Right renal pelvis (tissue), 4 donors: Measurements from ENCODE around the gene MORN5. TPM values are rescaled to one million over a fixed set of nuclear protein-coding genes. Genes with fewer than 3 reads are reported as not detected.

Experiments used
- DNase-seq, 4 donors: peaks; one replicate each; pipeline ENCODE4 v3.0.0-alpha.2; 2013; ENCODE audit warnings: low read depth in 4 of 4, low spot score in 3 of 4, missing footprints in 1 of 4
- polyA plus RNA-seq, 4 donors: library from polyadenylated mRNA; unstranded; fragments of 120-200 nt; gene quantifications; one replicate each; pipeline ENCODE4 v1.2.1, GENCODE V29; 2013; ENCODE audit not compliant: insufficient read length in 4 of 4

MORN5 gene
- polyA plus RNA-seq, 4 donors, result 2.2 to 3.0 (median 2.6) TPM

DNA sequence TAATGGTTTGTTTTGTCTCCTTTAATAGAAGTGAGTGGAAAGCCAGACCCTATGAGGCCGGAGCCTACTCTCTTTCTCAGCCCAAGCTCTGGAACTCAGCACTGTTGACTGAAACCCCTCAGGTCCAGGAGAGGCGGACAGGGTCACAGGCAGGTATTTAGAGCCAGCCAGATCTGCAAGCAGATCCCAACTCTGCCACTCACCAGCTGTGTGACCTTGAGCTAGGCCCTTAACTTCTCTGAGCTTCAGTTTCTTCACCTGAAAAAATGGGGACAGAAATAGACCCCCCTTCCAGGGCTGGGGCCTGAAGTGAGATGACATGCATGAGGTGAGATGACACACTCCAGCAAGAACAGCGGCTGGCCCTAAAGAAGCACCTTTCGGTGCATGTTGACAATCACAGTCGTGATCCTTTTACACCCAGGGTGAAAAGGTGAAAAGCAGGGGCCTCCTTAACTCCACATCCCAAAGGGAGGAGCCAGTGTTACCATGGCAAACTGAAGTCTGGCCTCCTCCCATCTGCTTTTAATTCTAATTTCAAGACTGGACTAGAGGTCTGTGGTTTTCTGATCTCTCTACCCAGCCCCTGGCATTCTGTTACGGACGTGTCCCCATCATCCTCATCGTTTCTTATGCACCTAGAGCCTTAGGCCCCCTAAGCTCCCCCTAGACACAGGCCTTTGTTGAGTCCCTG lies 27.2 kb downstream of the MORN5 start:
- no peak for DNase-seq

- DNase-seq, result no peak
These were observed 28.7 kb downstream of the MORN5 start for GRCh38 chr9:122188369-122188768.

- no peak for DNase-seq
These were observed 31.1 kb downstream of the MORN5 start for GRCh38 chr9:122190597-122191381.

DNA sequence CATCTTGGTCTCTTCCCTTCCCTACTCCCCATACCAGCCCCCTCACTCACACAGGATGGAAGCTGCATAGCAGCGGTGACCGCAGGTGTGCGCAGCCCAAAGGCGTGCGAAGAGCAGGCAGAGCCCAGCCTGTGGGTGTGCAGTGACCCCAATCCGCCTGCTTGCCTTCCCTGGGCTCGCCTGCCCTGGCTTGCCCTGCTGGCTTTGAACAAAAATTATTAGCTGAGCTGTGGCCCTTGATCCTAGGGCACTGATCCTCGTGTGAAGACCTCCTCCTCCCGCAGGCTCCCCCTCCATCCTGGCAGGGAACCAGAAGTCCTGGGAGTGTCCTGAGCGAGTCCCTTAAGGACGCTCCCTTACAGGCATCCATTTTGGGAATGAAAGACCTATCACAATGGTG lies 31.9 kb downstream of the MORN5 start:
- DNase-seq, result no peak

DNA sequence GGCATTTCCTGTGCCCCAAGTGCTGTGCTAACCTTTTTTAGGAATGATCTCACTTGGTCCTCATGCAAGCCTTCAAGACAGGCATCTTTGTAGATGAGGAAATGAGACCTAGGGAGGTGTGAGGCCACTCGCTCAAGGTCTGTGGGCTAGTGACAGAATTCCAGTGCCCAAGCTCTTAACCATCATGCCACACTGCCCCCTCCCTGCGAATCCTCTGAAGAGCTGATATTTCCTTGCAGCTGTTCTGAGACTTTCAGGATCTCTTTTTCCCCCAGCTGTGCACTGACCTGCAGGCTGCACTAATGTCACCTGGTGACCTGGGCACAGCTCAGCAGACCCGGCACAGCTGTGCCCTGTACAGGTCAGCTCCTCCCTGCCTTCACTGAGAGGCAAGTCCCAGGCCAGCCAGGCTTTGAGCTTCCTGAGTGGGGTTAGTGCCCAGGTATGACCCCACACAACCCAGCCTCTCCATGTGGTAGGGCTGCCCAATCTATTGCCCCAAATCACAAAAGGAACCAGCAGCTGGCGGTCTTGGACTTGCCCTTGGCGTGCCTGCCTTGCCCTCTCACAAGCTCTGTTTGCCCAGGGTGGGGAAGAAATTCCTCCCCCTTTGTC lies 32.7 kb downstream of the MORN5 start:
- no peak for DNase-seq

- DNase-seq, result no peak
These were observed 33.3 kb downstream of the MORN5 start for GRCh38 chr9:122192914-122193525.

- DNase-seq, result no peak
These were observed 33.9 kb downstream of the MORN5 start for GRCh38 chr9:122193651-122194050.

- no peak for DNase-seq
These were observed 36.2 kb downstream of the MORN5 start for GRCh38 chr9:122195875-122196274.

DNA sequence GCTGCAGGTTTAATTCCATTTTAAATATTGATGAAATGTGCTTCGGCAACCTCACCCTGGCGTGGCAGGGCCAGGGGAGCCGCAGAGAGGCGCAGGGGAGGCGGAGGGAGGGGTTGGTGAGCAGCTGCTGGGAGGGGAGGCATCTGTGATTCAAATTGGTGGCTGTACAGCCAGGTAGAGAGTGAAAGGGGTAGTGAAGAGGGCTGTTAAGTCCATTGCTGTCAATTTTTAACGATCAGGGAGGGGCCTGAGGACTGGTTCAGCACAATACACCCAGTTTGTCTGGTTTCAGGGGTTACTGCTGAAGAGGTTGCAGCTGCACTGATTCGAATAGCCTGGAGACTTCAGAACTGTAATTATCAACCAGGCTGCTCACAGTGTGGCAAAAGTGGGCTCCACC lies 37.7 kb downstream of the MORN5 start:
- no peak for DNase-seq

GRCh38 chr9:122197882-122198281 lies 38.2 kb downstream of the MORN5 start:
- no peak for DNase-seq

GRCh38 chr9:122200960-122201595 lies 41.4 kb downstream of the MORN5 start:
- no peak for DNase-seq

DNA sequence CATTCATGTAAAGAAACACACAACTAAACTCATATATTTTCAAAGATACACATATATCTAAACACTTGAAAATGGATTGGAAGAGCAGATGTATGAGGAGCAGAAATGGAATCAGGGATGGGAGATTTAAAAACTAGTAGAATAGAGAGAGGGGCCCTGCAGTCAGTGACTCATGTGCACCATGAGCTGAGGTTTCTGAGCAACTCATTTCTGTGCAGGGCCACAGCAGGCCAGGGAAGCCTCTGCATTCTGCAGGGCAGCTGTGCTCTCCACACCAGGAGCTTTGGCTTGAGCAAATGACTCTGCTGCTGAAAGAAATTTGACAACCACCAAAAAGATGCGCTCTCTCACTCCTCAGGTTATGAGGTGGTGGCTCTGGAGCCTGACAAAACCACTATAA lies 41.9 kb downstream of the MORN5 start:
- DNase-seq, result no peak

DNA sequence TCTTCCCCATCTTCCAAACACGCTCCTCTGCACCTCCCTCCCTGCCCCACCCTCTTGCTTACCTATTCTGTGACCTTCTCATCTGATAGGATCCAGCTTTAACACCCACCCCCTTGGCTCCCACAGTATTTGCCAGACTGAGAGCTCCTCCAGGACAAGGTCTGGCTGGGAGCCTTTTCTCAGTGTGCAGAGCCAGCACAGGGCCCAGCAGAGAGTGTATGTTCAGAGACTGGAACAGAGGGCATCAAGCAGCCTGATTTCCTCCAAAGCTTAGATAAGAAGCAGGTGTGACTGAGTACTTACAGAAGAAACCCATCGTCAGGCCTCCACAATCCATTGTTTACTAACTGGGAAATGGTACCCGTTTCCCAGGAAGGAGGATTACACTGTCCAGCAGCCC lies 42.4 kb downstream of the MORN5 start:
- no peak for DNase-seq

DNA sequence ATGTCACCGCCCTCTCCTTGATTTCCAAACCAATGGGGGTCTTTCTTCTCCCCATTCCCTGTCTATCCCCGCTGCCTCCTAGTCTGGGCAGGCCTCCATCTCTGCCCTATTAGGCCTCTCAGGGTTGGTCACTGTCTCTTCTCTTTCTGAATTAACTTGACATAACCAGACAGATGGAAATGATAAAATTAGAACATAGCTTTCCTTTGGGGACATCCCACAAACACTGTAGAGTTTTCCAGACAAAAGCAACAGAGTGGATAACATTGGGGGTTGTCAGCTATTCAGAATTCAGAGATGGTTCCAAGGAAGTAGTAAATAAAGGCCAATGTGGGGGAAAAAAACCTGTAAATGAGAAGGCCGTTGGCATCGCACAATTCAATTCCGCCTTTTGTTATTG lies 44.3 kb downstream of the MORN5 start:
- no peak for DNase-seq

GRCh38 chr9:122204491-122204890 lies 44.8 kb downstream of the MORN5 start:
- DNase-seq, result no peak

DNA sequence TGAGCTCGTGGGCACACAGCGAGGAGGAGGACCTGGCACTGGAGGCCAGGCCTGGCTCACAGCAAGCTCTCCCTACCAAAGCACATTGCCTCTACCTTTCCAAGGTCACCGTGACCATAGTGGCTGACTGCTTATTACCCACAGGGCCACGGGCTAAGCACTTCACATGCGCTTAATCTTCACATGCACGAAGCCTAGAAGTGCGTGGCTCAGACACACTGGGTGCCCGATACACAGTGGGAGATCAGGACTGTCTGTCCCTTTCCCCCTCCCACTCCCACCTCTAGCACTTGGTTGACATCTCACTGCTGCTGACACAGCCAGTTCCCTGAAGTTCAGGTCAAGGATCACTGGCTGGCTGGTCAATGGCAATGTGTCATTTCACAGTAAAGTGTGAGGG lies 45.5 kb downstream of the MORN5 start:
- no peak for DNase-seq

DNA sequence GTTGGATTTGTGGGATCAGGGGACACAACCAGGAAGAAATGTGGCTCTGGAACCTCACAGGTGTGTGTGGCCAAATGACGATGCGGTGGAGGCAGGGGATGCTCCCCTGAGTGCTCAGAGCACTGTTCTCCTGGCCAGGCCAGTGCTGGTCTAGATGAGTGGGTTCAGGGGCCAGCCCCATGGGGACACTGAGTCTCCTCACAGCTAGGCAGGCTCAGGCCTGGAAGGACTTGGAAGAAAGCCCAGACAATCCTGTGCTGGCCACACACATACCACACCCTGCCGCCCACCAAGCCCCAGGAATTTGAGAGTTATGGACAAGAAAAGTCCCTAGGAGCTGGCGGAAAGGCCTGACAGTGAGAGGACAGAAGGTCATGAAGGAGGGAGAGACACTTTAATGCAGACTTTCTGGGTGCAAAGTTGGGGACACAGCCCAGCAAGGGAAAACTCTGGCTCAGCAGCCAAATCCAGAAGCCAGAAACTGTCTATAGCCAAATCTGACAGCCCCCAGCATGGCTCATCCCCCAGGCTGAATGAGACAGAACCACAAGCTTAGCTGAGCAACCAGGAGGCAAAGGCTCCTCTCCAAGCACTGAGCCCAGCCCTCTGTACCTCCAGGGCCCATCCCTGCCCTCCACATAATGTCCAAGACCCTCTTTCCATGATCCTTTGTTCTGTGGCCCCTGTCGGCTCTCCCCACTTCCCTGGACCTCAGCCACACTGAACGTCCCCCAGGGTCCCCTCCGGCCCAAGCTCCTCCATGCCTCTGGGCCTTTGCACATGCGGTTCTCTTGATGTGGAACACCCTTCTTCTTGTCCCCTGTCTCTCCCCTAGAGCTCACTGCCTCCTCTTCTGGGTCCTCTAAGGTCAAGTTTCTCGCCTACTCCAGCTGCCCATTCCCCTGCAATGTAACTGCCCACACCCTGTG lies 46.7 kb downstream of the MORN5 start:
- DNase-seq, result no peak

DNA sequence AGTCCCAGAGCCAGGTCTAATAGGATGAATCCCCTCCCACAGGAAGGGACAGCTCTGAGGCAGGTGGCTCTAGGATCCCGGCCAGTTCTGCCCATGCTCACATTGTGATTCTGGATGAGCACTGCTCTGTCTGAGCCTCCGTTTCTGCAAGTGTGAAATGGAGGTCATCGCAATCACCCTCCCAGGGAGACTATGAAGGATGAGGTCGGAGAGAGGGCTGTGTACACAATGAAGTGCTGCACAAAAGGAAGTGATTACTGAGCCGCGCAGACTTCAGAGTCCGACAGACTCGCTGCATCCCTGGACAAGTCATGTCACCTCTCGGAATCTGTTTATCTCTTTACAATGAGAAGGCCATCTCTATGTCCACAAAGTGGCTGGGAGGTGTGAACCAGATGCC lies 47.4 kb downstream of the MORN5 start:
- DNase-seq, result no peak

DNA sequence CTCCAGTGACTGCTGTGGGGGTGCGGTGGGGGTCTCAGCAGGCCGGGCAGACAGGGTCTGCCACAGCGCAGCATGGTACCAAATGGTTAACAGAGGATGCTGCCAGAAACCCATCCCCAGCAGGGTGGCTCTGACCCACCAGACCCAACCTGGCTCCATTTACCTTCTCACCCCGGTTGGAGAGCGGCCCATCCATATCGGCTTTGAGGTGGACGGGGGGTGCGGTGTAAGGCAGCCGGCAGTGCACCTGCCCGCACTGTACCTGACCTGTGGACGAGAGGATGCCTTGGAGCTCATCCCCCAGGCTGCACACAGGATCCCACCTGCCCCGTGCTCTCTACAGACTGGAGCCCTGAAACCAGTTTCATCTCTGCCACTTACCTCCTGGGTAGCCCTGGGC lies 49.7 kb downstream of the MORN5 start:
- DNase-seq, result no peak

DNA sequence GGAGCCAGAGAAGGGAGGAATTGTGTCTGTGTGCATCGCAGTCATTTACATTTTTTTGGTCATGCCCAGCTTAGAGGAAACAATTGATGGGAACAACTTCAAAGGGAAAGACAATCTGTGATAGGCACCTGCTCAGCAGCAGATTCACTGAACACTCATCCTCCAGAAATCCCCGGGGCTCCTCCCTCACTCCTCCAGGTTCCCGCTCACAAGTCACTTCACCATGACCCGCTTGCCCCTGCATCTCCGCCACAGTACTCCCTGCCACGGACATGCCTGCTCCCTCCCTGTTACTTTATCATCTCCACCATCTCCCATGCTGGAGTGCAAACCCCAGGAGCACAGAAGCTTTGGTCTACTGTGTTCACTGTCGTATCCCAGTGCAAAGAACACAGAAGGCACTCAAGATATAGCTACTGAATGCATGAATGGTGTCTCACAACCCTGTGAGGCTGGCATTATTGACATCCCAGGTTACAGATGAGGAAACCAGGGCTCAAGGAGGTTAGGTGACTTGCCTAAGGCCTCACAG lies 52.8 kb downstream of the MORN5 start:
- no peak for DNase-seq
